GM12891 (cell line): ENCODE data around the gene ALS2CL.

Experiments
- POLR2A ChIP-seq: IDR thresholded peaks from 2 replicates; pipeline ENCODE4 v1.6.1; 2011; ENCODE audit warnings: low read depth, low read length, control low read depth
- POLR2AphosphoS5 ChIP-seq: IDR thresholded peaks from 2 replicates; pipeline ENCODE4 v1.6.1; 2011; ENCODE audit warnings: low read depth, low read length, control low read depth
- POU2F2 ChIP-seq: IDR thresholded peaks from 2 replicates; pipeline ENCODE4 v1.6.1; 2011; ENCODE audit warnings: low read depth, mild to moderate bottlenecking, control low read depth, low read length, moderate library complexity
- SPI1 ChIP-seq: IDR thresholded peaks from 2 replicates; pipeline ENCODE4 v1.6.1; 2011; ENCODE audit warnings: low read depth, low read length, control low read depth
- TAF1 ChIP-seq: IDR thresholded peaks from 2 replicates; pipeline ENCODE4 v1.6.1; 2011; ENCODE audit warnings: low read depth, low read length, control low read depth

DNA sequence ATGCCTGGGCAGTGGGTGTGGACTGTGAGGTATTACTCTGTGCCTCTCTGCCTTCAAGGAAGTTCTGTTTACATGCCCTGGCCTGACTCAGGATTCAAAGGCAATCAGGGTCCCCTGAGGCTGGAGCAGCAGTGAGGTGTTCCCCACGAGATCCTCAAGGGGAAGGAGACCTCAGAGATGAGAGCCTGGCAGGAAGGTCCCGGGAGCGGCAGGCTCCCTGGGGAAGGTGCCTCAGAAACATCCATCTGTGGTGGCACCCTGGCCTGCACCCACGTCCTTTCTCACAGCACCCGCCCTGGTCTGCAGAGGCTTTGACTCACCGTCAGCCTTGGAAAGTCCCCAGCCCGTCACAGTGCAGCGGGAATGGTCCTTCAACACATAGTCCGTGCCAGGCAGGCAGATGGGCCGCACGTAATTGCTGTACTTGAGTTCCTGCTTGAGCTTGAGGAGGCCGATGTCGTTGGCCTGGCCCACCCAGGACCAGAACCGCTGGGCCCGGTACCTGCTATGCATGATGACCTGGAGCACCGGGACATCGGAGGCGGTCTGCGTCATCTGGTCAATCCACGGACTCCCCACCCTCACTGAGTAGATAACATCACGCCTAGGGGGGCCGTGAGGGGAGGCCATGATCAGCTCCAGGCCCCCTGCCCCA lies 20.5 kb upstream of the ALS2CL start:
- TF ChIP-seq TAF1 (no peak), POLR2A (no peak), POLR2AphosphoS5 (no peak), SPI1 (no peak), POU2F2 (no peak)
